ENCODE results near the gene CYFIP1.
"Not testable (repeated sequence)": the region's sequence is repeated elsewhere in the genome, so short reads cannot be mapped to it uniquely, and the experiment has no call there.

- TF ChIP-seq ZBTB11 (CRISPR knock-in tag; IDR thresholded peaks at IDR 0.05); CTCF (IDR thresholded peaks at IDR 0.05 in 2 of 3, conservative IDR thresholded peaks at IDR 0.05 in 1 of 3; ENCODE audit: insufficient read depth in 2 of 3, low read depth in 1 of 3, low read length in 3 of 3): not testable (repeated sequence)
Observed at GRCh38 chr15:23012616-23013015, 32.4 kb upstream of the CYFIP1 start.

All from K562 (cell line).